HepG2 (cell line): ENCODE measurements around the gene CCSER2.

Experiments
- FOXA3 ChIP-seq: IDR thresholded peaks from 2 replicates; pipeline ENCODE4 v1.6.1; 2016; ENCODE audit warnings: missing genetic modification reagents, missing compliant biosample characterization
- NCOR1 ChIP-seq: fragments of 200-600 bp; sonication (generic); IDR thresholded peaks from 2 replicates; pipeline ENCODE4 v1.7.0; 2017; ENCODE audit warnings: antibody characterized with exemption, low read length, borderline replicate concordance
- POLR2AphosphoS2 ChIP-seq: IDR thresholded peaks from 2 replicates; pipeline ENCODE4 v1.6.1; 2011; ENCODE audit warnings: low read depth, low read length, improper control_type of control experiment
- POLR2AphosphoS5 ChIP-seq: IDR thresholded peaks from 2 replicates; pipeline ENCODE4 v1.6.1; 2012; ENCODE audit warnings: low read depth, low read length
- PTBP1 ChIP-seq: fragments of 200-400 bp; formaldehyde crosslinking; IDR thresholded peaks from 2 replicates; pipeline ENCODE4 v1.6.1; 2018; ENCODE audit warnings: low read length, low read depth; ENCODE audit not compliant: poor library complexity, severe bottlenecking
- SPEN ChIP-seq: sonication (generic); formaldehyde crosslinking; IDR thresholded peaks from 2 replicates; pipeline ENCODE4 v1.5.1; 2020; ENCODE audit warnings: low read depth, mild to moderate bottlenecking, missing genetic modification reagents
- ZNF280B ChIP-seq: sonication (generic); formaldehyde crosslinking; IDR thresholded peaks from 2 replicates; pipeline ENCODE4 v1.5.0; 2020; ENCODE audit warnings: missing genetic modification reagents, mild to moderate bottlenecking, borderline replicate concordance

- TF ChIP-seq ZNF280B, result no peak
- TF ChIP-seq NCOR1, result no peak
- no peak for TF ChIP-seq POLR2AphosphoS2
- no peak for TF ChIP-seq POLR2AphosphoS5
- TF ChIP-seq PTBP1, result no peak
- TF ChIP-seq FOXA3 (CRISPR knock-in tag), result no peak
- TF ChIP-seq SPEN (CRISPR knock-in tag), result no peak
Measured at GRCh38 chr10:84340187-84340586, 11.8 kb downstream of the CCSER2 start.
